ENCODE data around the gene MMP23B. TPM values are rescaled to one million over a fixed set of nuclear protein-coding genes. Genes with fewer than 3 reads are reported as not detected.
A peak's percentile ranks its signal among the peaks of the same experiment; 100 is the strongest.

Gene MMP23B
- total RNA-seq, 1 experiment from 2014 or later: 0.67 TPM

DNA sequence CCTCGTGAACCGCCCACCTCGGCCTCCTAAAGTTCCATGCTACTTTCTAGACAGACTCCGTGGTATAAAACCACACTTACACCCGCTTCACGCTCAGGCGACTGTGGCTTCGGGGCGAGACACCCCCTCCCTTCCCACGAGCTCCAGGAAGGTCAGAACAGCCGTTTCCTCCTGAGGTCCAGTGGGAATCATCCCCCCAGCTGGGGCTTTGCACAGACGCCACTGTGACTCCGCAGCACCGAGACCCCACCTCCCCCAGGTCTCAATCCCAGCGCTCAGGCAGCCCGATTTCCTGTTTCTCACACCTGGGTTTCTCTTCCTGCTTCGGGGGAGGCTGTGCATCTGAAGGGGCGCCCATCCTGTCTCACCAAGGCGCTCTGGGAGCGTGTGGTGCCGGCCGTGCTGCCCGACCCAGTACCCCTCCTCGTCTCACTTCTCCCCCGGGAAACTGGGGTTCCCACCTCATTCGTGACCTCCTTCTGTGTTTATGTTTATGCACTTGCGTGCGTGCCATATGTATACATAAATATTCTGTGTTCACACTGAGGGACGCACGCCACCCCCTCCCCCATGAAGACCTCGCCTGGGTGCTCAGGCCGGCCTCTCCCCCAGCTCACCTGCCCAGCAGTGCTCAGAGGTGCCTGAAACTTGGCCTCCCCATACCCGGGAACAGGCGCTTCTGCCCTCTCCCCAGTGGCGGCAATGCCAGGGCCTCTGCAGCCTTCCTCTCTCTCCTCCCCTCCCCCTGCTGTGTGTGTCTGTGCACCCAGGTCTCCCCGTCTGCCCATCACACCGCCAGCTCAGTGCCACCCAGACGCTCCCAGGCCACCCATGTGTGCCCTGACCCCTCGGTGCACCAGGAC, 46.0 kb downstream of the MMP23B start:
- Histone ChIP-seq H3K4me3 (ENCODE audit: low read depth, low read length, poor library complexity, severe bottlenecking) (no peak overlapping the region), H3K36me3 (ENCODE audit: insufficient read depth, low read length, poor library complexity, severe bottlenecking) (no peaks in the 10 kb centered on the region), H3K27me3 (replicated peaks; ENCODE audit: insufficient read depth, low read depth, low read length, poor library complexity) (no peaks in the 10 kb centered on the region), H3K27ac (ENCODE audit: low read depth, low read length, poor library complexity, severe bottlenecking) (peak overlapping the region; percentile 4), H3K4me1 (ENCODE audit: insufficient read depth, low read length, poor library complexity, severe bottlenecking) (peaks cover 6% of the 10 kb centered on the region), H3K9me3 (ENCODE audit: low read depth, low read length, poor library complexity, severe bottlenecking) (no peaks in the 10 kb centered on the region)
- no peak for DNase-seq (ENCODE audit: low spot score)
- ChIA-PET POLR2A (ENCODE audit: low non-redundant PET) (no interaction called here), CTCF (no interaction called here)
- no peak for TF ChIP-seq EZH2 (IDR thresholded peaks at IDR 0.05; ENCODE audit: borderline replicate concordance, low read depth, low read length, poor library complexity, severe bottlenecking)
- TF ChIP-seq, protein P1, sequence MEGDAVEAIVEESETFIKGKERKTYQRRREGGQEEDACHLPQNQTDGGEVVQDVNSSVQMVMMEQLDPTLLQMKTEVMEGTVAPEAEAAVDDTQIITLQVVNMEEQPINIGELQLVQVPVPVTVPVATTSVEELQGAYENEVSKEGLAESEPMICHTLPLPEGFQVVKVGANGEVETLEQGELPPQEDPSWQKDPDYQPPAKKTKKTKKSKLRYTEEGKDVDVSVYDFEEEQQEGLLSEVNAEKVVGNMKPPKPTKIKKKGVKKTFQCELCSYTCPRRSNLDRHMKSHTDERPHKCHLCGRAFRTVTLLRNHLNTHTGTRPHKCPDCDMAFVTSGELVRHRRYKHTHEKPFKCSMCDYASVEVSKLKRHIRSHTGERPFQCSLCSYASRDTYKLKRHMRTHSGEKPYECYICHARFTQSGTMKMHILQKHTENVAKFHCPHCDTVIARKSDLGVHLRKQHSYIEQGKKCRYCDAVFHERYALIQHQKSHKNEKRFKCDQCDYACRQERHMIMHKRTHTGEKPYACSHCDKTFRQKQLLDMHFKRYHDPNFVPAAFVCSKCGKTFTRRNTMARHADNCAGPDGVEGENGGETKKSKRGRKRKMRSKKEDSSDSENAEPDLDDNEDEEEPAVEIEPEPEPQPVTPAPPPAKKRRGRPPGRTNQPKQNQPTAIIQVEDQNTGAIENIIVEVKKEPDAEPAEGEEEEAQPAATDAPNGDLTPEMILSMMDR (conservative IDR thresholded peaks at IDR 0.05; ENCODE audit: low read depth, low read length): no peak
- intact Hi-C loops (cut with micrococcal nuclease; ENCODE audit: unreplicated experiment): no loop called here
- no TSS peak for BruUV-seq (replicated peaks)

DNA sequence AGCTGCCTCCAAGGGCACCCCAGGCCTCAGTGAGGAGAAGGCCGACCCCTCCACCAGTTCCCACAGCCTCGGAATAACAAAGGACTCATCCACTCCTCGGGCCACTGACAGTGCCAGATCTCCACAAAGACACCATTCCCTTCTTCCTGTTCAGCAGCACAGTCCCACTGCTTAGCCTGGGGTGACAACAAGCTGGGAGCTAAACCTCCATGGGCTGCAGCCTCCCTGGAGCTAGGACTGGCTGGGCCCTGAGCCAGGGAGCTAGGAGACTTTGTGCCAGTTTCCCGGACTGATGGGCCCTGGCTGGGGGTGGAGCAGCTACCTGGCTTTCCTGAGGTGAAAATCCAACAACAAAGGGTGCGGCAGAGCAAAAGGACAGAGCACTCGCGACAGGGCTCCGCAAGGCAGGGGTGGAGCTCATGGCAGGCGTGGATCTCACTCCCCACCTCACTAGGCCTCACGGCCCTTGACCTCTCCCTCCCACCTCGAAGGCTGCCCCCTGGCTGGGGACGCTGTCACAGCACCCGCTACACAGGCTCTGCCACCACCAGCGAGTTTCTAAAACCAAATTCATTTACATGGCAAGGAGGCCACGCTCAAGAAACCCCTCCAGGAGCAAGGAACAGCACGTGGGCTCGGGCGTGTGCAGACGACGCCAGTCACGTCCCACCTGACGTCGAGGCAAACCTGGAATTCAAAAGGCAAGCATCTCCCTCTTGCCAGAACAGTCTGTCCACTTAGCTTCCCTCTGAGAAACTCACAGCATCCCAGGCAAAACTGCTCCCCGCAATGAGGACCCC, 46.8 kb downstream of the MMP23B start:
- POLR2A ChIA-PET (ENCODE audit: low non-redundant PET): no interaction called here
- BruUV-seq (replicated peaks): no TSS peak
- no peaks in the 10 kb centered on the region for H3K36me3 ChIP-seq (ENCODE audit: insufficient read depth, low read length, poor library complexity, severe bottlenecking)
- TF ChIP-seq, protein P1 (conservative IDR thresholded peaks at IDR 0.05; ENCODE audit: low read depth, low read length): no peak
- no peak for TF ChIP-seq EZH2 (IDR thresholded peaks at IDR 0.05; ENCODE audit: borderline replicate concordance, low read depth, low read length, poor library complexity, severe bottlenecking)
- no peaks in the 10 kb centered on the region for H3K9me3 ChIP-seq (ENCODE audit: low read depth, low read length, poor library complexity, severe bottlenecking)
- no peak overlapping the region for H3K4me3 ChIP-seq (ENCODE audit: low read depth, low read length, poor library complexity, severe bottlenecking)
- intact Hi-C loops (cut with micrococcal nuclease; ENCODE audit: unreplicated experiment): no loop called here
- DNase-seq (ENCODE audit: low spot score): no peak
- CTCF ChIA-PET: no interaction called here
- H3K27me3 ChIP-seq (replicated peaks; ENCODE audit: insufficient read depth, low read depth, low read length, poor library complexity): no peaks in the 10 kb centered on the region
- peak overlapping the region; percentile 4 for H3K27ac ChIP-seq (ENCODE audit: low read depth, low read length, poor library complexity, severe bottlenecking)
- H3K4me1 ChIP-seq (ENCODE audit: insufficient read depth, low read length, poor library complexity, severe bottlenecking): peaks cover 6% of the 10 kb centered on the region

DNA sequence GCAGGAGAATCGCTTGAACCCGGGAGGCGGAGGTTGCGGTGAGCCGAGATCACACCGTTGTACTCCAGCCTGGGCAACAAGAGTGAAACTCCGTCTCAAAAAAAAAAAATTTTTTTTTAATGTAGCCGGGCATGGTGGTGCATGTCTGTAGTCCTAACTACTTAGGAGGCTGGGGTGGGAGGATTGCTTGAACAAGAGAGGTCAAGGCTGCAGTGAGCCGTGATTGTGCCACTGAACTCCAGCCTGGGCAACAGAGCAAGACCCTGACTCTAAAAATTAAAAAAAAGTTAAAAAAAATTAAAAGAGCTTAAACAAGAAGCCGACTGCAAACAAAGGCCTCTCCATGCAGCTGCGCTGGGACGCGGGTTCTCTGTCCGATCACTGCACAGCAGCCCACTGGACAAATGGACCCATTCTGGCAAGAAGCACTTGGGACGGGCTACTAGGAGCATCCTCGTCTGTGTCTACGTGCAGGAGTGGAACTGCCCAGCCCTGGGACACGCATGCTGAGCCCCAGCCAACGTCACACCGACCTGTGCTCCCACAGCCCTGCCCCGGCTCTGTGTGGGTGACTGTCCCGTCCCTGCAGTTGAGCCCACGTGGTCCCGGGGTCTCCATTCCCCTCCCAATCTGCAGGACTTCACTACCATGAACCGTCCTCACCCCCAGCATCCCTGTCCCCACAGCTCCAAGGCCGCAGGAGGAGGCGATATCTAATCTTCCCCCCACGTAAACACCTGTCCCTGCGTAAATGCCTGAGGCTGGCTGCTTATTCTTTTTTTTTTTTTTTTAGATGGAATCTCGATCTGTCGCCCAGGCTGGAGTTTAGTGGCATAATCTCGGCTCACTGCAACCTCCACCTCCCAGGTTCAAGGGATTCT, 48.3 kb downstream of the MMP23B start:
- H3K27ac ChIP-seq (ENCODE audit: low read depth, low read length, poor library complexity, severe bottlenecking): no peak overlapping the region
- no peak overlapping the region for H3K4me3 ChIP-seq (ENCODE audit: low read depth, low read length, poor library complexity, severe bottlenecking)
- ChIA-PET POLR2A (ENCODE audit: low non-redundant PET) (no interaction called here), CTCF (no interaction called here)
- no peaks in the 10 kb centered on the region for H3K9me3 ChIP-seq (ENCODE audit: low read depth, low read length, poor library complexity, severe bottlenecking)
- H3K4me1 ChIP-seq (ENCODE audit: insufficient read depth, low read length, poor library complexity, severe bottlenecking): peaks cover 6% of the 10 kb centered on the region
- no peaks in the 10 kb centered on the region for H3K27me3 ChIP-seq (replicated peaks; ENCODE audit: insufficient read depth, low read depth, low read length, poor library complexity)
- peaks cover 1% of the 10 kb centered on the region for H3K36me3 ChIP-seq (ENCODE audit: insufficient read depth, low read length, poor library complexity, severe bottlenecking)
- BruUV-seq (replicated peaks): no TSS peak
- TF ChIP-seq, protein P1 (conservative IDR thresholded peaks at IDR 0.05; ENCODE audit: low read depth, low read length): no peak
- no peak for TF ChIP-seq EZH2 (IDR thresholded peaks at IDR 0.05; ENCODE audit: borderline replicate concordance, low read depth, low read length, poor library complexity, severe bottlenecking)
- intact Hi-C loops (cut with micrococcal nuclease; ENCODE audit: unreplicated experiment): no loop called here
- DNase-seq (ENCODE audit: low spot score): no peak
